Activated CD8-positive, alpha-beta memory T cell treated with anti-CD3 and anti-CD28 coated beads, Interleukin-2, amount 50 U/mL, for 24 hours (primary cell): ENCODE measurements around the gene RASD2.

Experiments
- DNase-seq: peaks from one replicate; pipeline ENCODE4 v3.0.0-alpha.2; 2020; ENCODE audit errors: extremely low read depth

Gene RASD2

GRCh38 chr22:35541254-35541748, 670 bp downstream of the RASD2 start:
- DNase-seq: no peak

- no peak for DNase-seq
These were observed 1.7 kb downstream of the RASD2 start for GRCh38 chr22:35542157-35542938.

DNA sequence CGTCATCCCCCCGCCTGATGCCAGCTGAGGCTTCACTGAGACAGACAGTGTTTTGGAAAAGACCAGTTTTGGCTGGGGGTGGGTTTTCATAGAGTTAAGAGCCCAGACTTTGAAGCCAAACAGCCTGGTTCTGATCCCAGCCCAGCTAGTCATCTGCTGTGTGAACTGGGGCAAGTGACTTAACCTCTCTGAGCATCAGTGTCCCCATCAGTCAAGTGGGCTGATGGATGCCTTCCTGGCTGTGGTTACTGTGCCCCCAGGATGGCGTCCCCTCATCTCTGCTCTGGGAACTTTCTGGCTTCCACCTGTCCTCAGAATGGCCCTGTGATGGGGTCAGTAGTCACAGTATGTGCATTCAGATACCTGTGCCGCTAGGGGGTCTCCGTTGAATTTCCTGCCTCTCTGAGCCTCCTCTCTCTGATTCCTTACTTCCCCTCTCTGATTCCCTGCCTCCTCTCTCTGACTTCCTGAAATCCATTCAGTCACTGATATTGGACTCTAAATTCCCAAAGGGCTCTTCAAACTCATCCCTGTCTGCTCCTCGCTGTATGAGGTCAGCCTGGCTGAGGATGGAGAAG, 2.4 kb downstream of the RASD2 start:
- no peak for DNase-seq

- no peak for DNase-seq
These were observed 3.1 kb downstream of the RASD2 start for GRCh38 chr22:35543702-35544101.

- DNase-seq: no peak
These were observed 3.6 kb downstream of the RASD2 start for GRCh38 chr22:35544189-35544588.

DNA sequence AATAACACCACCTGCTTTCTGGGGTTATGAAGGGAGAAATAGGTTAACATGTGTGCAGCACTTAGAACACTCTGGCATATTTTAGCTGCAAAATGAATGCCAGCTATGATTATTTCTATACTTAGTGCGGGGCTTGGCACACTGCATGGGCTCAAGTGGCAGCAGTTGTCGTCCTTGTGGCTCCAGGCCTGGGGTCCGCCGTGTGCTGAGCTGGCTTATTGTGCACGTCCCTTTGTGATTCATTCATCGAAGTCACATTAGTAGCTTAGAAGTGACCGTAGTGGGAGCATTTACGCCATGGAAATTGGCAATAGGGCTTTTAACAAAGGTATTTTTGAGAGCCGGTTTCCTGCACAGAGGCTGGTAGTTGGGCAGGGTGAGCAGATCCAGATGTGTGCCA, 4.2 kb downstream of the RASD2 start:
- no peak for DNase-seq

DNA sequence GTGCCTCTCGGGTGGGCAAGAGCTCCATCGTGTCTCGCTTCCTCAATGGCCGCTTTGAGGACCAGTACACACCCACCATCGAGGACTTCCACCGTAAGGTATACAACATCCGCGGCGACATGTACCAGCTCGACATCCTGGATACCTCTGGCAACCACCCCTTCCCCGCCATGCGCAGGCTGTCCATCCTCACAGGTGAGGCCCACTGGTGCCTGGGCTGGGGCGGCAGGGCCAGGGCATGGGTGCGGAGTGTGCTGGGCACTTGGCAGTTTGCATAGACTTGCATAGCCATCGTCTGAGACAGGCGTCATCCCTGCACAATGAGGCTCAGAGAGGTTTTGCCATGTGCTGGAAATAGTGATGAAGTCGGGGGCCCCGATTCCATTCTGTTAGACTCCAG, 6.3 kb downstream of the RASD2 start:
- no peak for DNase-seq

DNA sequence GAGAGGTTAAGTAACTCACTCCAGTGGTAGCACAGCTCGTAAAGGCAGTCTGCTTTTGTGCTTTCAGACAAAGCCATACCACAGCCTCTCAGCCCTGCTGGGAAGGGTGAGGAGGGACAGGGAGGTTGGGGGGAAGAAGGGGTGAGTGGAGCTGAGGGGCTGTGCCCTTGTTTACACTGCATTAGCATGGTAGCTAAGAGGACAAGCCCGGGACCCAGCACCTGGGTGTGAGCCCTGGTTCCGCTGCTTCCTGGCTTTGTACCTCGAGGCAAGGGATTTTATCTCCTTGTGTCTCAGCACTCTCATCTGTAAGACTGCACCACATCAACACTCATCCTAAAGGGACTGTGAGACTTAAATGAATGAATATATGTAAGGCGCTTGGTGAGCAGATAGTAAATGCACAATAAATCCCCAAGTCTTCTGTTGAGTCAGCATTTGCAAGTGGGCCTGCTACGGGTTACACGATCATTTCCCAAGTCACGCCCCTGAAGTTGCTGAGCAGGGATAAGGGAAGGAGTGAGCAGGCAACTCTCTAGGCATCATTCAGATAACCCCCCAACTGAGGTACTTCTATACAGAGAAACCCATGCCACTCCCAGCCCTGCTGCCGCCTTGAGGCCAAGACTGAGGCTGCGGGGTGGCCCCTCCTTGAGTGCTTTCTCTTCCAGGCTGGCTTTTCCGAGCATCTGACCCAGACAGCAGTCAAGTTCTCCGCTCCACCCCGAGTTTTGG, 7.5 kb downstream of the RASD2 start:
- no peak for DNase-seq

- no peak for DNase-seq
These were observed 8.1 kb downstream of the RASD2 start for GRCh38 chr22:35548722-35549112.

DNA sequence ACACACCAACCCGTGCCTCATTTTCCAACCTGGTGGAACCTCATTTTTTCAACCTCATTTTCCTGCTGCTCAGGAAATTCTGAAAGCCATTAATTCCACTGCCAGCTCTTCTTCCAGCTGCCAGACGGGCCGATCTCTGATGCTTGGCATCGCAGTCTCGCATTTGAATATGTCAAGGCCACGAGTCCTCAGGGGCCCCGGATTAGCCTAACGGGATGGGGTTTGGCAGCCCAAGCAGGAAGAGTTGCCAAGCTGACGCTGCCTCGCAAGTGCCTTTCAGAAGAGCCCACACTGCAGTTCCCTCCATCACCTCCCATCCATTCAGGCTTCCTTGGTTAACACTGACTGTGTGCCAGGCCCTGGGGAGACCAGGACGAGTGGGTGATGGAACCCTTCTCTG, 8.7 kb downstream of the RASD2 start:
- no peak for DNase-seq

DNA sequence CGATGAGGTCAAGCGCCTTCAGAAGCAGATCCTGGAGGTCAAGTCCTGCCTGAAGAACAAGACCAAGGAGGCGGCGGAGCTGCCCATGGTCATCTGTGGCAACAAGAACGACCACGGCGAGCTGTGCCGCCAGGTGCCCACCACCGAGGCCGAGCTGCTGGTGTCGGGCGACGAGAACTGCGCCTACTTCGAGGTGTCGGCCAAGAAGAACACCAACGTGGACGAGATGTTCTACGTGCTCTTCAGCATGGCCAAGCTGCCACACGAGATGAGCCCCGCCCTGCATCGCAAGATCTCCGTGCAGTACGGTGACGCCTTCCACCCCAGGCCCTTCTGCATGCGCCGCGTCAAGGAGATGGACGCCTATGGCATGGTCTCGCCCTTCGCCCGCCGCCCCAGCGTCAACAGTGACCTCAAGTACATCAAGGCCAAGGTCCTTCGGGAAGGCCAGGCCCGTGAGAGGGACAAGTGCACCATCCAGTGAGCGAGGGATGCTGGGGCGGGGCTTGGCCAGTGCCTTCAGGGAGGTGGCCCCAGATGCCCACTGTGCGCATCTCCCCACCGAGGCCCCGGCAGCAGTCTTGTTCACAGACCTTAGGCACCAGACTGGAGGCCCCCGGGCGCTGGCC, 11.0 kb downstream of the RASD2 start:
- DNase-seq: no peak

GRCh38 chr22:35552196-35552842, 11.7 kb downstream of the RASD2 start:
- DNase-seq: peak; percentile 57

GRCh38 chr22:35552846-35553245, 12.2 kb downstream of the RASD2 start:
- no peak for DNase-seq

DNA sequence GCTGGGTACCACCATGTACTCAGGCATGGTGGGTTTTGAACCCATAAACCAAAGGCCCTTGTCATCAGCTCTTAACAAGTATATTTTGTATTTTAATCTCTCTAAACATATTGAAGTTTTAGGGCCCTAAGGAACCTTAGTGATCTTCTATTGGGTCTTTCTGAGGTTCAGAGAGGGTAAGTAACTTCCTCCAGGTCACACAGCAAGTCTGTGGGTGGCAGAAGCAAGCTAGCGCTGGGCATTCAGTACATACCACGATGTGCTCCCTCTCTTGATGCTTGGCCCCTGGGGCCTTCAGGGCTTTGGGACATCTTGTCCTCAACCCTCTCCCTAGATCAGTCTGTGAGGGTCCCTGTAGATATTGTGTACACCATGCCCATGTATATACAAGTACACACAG, 12.7 kb downstream of the RASD2 start:
- no peak for DNase-seq

DNA sequence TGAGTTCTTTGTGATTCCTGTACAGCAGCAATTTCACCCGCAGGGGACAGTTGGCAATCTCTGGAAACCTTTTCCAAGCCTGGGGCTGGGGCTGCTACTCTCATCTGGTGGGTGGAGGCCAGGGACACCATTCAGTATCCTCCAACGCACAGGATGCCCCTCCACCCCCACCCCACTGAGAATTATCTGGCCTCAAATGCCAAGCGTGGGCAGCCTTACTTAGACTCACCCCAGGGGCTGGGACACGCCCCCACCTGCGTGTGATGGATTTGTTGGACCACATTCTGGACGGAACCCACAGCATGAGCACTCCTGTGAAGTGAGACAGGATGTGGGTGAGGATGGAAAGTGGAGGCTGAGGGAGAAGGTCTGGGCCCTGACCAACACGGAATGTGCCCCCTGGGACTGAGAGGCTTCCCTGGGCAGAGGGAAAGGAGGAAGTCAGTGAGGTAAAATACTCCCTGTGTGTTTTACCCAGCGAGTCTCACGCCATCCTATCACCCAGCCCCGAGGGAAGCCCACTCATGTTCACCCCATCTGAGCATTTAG, 13.7 kb downstream of the RASD2 start:
- no peak for DNase-seq

DNA sequence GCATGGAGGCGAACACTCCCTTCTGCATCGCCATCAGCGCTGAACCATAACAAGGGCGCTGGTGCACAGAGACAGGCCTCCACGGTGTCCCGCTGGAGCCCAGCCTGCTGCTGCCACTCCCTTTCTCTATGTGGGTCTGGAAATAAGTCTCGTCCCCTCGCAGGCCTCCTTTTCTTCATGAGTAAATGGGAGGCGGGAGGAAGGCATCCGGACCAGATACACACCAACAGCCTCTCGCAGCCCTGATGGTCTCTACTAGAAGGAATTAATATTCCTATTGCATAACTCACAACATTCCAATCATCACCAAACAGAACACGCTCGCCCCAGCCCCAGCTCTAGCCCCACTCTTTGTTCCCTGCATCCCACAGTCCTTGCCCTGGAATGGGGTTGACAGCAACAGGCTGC, 14.9 kb downstream of the RASD2 start:
- no peak for DNase-seq

- no peak for DNase-seq
These were observed 15.4 kb downstream of the RASD2 start for GRCh38 chr22:35555946-35556547.

GRCh38 chr22:35556666-35557065, 16.0 kb downstream of the RASD2 start:
- no peak for DNase-seq

DNA sequence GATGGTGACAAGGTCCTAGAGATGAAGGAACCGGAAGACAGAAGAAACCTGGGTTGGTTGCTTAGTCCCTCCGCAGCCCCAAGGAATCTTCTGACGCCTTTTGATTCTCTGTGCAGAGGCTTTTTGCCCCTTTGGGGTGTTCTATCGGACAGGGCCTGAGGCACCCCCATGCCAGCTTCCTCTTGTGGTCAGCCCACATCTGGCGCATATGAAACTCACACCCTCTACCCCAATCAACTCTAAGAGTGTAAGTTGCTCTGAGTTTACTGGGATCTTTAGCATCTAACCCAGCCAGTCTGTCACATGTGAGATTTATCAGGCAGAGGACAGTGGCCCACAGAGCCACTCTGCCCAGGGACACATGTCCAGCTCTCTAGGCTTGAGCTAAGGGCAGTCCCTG, 17.4 kb downstream of the RASD2 start:
- DNase-seq: no peak

GRCh38 chr22:35558719-35559118, 18.1 kb downstream of the RASD2 start:
- no peak for DNase-seq

DNA sequence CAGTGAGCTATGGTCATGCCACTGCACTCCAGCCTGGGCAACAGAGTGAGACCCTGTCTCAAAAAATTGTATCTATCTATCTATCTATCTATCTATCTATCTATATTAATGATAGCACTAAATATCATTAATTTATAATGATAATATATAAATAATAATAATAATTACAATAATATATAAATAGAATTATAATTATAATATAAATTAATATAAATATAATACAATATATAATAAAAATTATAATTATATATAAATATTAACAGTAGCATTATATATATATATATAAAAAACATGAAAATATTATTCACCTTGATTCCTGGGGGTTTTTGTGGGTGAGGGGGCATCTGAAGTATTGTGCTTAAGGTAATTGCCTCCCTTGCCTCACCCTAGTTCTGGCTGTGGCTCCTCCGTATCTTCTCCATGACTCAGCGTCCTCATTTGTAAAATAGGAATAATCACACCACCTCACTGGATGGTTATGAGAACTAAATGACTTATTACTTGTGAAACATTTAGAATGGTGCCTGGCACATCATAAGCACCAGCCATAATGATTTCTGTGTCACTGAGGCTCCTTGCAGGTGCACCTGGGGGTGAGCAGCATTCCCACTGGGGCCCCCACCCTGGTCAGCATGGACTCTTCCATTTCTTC, 18.8 kb downstream of the RASD2 start:
- DNase-seq: no peak
